ENCODE results near the gene HLA-DRA.

DNA sequence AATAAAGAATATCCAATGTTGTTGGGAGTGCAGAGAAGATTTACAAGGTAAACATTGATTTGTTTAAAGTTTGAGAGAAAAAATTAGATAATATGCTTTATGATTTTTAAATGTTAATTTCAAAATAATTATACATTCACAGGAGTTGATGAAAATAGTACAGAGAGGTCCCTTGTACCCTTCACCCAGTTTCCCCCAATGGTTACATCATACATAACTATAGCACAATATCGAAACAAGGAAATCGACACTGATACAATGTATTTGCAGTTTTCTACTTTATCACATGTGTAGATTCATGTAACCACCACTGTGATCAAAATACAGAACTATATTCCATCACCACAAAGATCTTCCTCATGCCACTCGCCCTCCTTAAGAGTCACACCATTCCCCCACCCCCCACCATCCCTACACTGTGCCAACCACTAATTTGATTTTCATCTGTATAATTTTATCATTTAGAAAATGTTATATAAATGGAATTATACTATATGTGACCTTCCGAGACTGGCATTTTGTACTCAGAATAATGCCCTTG lies 11.7 kb upstream of the HLA-DRA start:
- TF ChIP-seq, protein P1, sequence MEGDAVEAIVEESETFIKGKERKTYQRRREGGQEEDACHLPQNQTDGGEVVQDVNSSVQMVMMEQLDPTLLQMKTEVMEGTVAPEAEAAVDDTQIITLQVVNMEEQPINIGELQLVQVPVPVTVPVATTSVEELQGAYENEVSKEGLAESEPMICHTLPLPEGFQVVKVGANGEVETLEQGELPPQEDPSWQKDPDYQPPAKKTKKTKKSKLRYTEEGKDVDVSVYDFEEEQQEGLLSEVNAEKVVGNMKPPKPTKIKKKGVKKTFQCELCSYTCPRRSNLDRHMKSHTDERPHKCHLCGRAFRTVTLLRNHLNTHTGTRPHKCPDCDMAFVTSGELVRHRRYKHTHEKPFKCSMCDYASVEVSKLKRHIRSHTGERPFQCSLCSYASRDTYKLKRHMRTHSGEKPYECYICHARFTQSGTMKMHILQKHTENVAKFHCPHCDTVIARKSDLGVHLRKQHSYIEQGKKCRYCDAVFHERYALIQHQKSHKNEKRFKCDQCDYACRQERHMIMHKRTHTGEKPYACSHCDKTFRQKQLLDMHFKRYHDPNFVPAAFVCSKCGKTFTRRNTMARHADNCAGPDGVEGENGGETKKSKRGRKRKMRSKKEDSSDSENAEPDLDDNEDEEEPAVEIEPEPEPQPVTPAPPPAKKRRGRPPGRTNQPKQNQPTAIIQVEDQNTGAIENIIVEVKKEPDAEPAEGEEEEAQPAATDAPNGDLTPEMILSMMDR (IDR thresholded peaks at IDR 0.05; ENCODE audit: low read depth, low read length), result no peak
- no peak for TF ChIP-seq EZH2phosphoT487 (IDR thresholded peaks at IDR 0.05; ENCODE audit: low read depth)

Measured in OCI-LY3 (cell line).